Mesodermal cell (in vitro differentiated cells): ENCODE measurements around the gene SPTBN5.

Experiments
- H3K27ac ChIP-seq: 2 replicates; pipeline ENCODE4 v1.7.0; 2013; ENCODE audit warnings: mild to moderate bottlenecking, low read depth, low read length, moderate library complexity; ENCODE audit not compliant: severe bottlenecking
- H3K36me3 ChIP-seq: 2 replicates; pipeline ENCODE4 v1.7.1; 2013; ENCODE audit warnings: mild to moderate bottlenecking, low read length, moderate library complexity; ENCODE audit not compliant: control insufficient read depth, insufficient read depth
- H3K4me1 ChIP-seq: one replicate; pipeline ENCODE4 v1.7.1; 2013; ENCODE audit warnings: mild to moderate bottlenecking, low read length; ENCODE audit not compliant: insufficient read depth, control insufficient read depth, poor library complexity, severe bottlenecking
- H3K4me3 ChIP-seq: 2 replicates; pipeline ENCODE4 v1.7.0; 2013; ENCODE audit warnings: low read length, control low read depth, mild to moderate bottlenecking; ENCODE audit not compliant: insufficient read depth, poor library complexity, severe bottlenecking; ENCODE audit errors: extremely low read depth
- H3K9me3 ChIP-seq: 2 replicates; pipeline ENCODE4 v1.7.1; 2013; ENCODE audit warnings: mild to moderate bottlenecking, low read length, moderate library complexity; ENCODE audit not compliant: control insufficient read depth
- WGBS, 2 experiments: methylation state at CpG; one replicate each; pipeline ENCODE4 v1.1.5; 2013; ENCODE audit warnings: missing lambda C conversion rate in 2 of 2; ENCODE audit not compliant: insufficient coverage in 2 of 2; 5-methylcytosine and 5-hydroxymethylcytosine counted together

SPTBN5 gene

GRCh38 chr15:41811432-41812195, 82.2 kb downstream of the SPTBN5 start:
- 65 to 76% methylated on average over 12 to 15 of the region's 18 CpGs for WGBS, 2 experiments
- H3K27ac ChIP-seq, result no peak overlapping the region

GRCh38 chr15:41810651-41811431, 83.0 kb downstream of the SPTBN5 start:
- 95 to 100% methylated on average over 2 to 3 of the region's 5 CpGs for WGBS, 2 experiments
- Histone ChIP-seq H3K27ac (no peak overlapping the region), H3K4me3 (no peak overlapping the region), H3K9me3 (no peaks in the 10 kb centered on the region), H3K36me3 (peaks cover 34% of the 10 kb centered on the region), H3K4me1 (peaks cover 22% of the 10 kb centered on the region)

More at GRCh38 chr15:41811432-41812195, 82.2 kb downstream of the SPTBN5 start:
- Histone ChIP-seq H3K9me3 (no peaks in the 10 kb centered on the region), H3K4me3 (no peak overlapping the region), H3K4me1 (peaks cover 14% of the 10 kb centered on the region), H3K36me3 (peaks cover 34% of the 10 kb centered on the region)

- WGBS, 2 experiments, result 83 to 88% methylated on average over 4 to 12 of the region's 12 CpGs
- Histone ChIP-seq H3K9me3 (no peaks in the 10 kb centered on the region), H3K4me3 (no peak overlapping the region)
Measured at GRCh38 chr15:41809526-41810220, 84.2 kb downstream of the SPTBN5 start.

GRCh38 chr15:41809121-41809520, 84.7 kb downstream of the SPTBN5 start:
- 50 to 63% methylated on average over 1 of the region's 2 CpGs for WGBS, 2 experiments
- peaks cover 30% of the 10 kb centered on the region for H3K4me1 ChIP-seq
- peaks cover 19% of the 10 kb centered on the region for H3K36me3 ChIP-seq
- H3K9me3 ChIP-seq, result no peaks in the 10 kb centered on the region
- H3K27ac ChIP-seq, result no peak overlapping the region
- no peak overlapping the region for H3K4me3 ChIP-seq

More at GRCh38 chr15:41809526-41810220, 84.2 kb downstream of the SPTBN5 start:
- no peak overlapping the region for H3K27ac ChIP-seq
- H3K36me3 ChIP-seq, result peaks cover 25% of the 10 kb centered on the region
- H3K4me1 ChIP-seq, result peaks cover 25% of the 10 kb centered on the region

DNA sequence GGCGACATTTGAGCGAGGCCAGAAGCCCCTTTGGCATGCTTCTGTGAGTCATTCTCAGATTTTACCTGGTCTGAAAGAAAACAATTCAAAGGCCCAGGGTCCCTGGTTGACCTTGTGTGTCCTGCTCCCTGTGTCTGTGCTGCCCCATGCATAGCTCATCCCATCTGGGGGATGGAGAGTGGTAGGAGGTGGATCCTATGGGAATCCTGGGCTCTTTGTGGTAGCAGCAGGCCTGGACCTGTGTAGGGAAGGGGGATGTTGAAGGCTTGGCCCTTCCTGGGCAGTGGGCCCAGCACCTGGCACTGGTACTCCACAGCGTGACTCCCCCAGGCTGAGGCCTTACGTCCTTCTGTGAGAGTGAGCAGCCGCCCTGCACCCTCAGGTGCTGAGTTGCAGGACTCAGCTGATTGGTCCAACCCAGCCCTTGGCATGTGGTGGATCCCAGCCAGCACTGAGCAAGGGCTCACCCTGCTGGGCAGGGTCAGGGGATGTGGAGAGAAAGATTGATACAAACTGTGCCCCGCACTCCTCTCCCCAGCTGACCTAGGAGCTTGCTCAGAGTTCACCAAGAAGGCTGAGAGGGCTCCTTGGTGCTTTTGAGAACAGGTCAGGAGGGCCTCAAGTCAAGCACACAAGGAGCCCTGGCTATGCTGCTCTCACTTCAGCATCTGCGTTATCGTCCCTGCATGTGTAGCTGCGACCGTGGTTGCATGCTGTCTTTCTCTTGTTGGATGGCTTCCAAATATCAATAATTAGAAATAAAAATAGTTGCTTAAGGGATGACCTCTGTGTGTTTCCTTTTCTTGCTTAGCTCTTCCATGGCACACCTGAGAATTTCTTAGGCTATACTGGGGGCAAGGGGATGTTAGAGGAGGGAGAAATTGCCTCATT, 87.3 kb downstream of the SPTBN5 start:
- 86 to 96% methylated on average over 5 to 6 of the region's 10 CpGs for WGBS, 2 experiments
- peaks cover 8% of the 10 kb centered on the region for H3K36me3 ChIP-seq
- no peaks in the 10 kb centered on the region for H3K9me3 ChIP-seq
- no peak overlapping the region for H3K27ac ChIP-seq
- H3K4me1 ChIP-seq, result peaks cover 33% of the 10 kb centered on the region
- no peak overlapping the region for H3K4me3 ChIP-seq

GRCh38 chr15:41805711-41806110, 88.1 kb downstream of the SPTBN5 start:
- Histone ChIP-seq H3K9me3 (no peaks in the 10 kb centered on the region), H3K36me3 (peaks cover 16% of the 10 kb centered on the region), H3K4me3 (no peak overlapping the region), H3K27ac (no peak overlapping the region), H3K4me1 (peaks cover 33% of the 10 kb centered on the region)
- 84 to 88% methylated on average over 1 to 2 of the region's 3 CpGs for WGBS, 2 experiments

DNA sequence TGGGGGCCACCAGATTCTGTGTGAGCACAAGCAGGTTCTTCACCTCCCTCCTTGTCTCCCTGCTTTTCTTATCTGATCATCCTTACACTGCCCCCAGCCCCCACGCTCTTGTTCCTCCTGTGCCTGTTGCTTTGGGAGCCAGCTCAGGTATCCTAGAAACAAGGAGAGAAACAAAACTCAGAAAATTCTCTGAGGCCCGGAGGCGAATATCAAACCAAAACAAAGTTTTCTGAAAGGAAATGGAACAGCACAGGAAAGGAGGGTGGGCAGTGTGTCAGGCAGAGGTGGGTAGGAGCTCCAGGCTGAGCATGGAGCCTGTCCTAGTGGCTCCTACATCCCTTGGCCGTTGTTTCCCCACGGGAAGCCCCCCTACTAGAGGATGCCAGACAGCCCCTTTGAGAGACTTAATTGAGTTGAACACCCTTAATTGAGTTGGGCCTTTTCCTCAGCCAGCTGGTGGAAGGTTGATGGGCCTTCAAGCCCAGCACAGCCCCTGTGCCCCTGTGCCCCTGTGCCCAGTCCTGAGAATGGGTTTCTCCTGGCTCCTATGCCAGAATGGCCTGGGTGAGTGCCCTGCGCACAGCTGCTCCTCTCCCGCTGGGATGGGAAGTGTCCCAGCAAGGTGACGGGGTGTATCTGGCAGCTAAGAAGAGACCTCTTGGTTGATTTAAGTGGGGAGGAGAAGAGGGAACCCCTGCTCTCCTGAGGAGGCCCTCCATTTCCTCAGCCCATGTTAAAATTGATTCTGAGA, 88.8 kb downstream of the SPTBN5 start:
- Histone ChIP-seq H3K4me3 (no peak overlapping the region), H3K36me3 (peaks cover 18% of the 10 kb centered on the region), H3K27ac (no peak overlapping the region), H3K9me3 (no peaks in the 10 kb centered on the region), H3K4me1 (peaks cover 29% of the 10 kb centered on the region)
- WGBS, 2 experiments, result 96 to 97% methylated on average over 6 of the region's 8 CpGs

- H3K4me1 ChIP-seq, result peaks cover 29% of the 10 kb centered on the region
- peaks cover 18% of the 10 kb centered on the region for H3K36me3 ChIP-seq
- no peak overlapping the region for H3K27ac ChIP-seq
- H3K4me3 ChIP-seq, result no peak overlapping the region
- H3K9me3 ChIP-seq, result no peaks in the 10 kb centered on the region
- 80 to 94% methylated on average over 2 of the region's 2 CpGs for WGBS, 2 experiments
Measured at GRCh38 chr15:41804361-41804760, 89.5 kb downstream of the SPTBN5 start.

DNA sequence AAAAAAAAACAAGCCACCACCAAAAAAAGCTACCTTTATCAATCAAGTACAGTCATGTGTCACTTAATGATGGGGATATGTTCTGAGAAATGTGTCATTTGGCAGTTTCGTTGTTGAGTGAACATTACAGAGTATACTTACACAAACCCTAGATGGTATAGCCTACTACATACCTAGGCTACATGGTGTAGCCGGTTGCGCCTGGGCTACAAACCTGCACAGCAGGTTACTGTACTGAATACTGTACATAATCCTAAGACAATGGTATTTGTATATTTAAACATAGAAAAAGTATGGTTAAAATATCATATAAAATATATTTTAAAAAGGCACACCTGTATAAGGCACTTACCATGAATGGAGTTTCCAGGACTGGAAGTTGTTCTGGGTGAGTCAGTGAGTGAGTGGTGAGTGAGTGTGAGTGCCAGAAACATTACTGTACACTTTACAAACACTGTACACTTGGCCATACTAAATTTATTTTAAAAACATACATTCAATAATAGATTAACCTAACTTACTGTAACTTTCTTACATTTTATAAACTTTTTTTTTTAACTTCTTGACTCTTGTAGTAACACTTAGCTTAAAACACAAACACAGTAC, 91.9 kb downstream of the SPTBN5 start:
- no CpG with 5 or more reads among the region's 3 CpGs for WGBS, 2 experiments
- H3K9me3 ChIP-seq, result no peaks in the 10 kb centered on the region
- no peak overlapping the region for H3K4me3 ChIP-seq
- no peak overlapping the region for H3K27ac ChIP-seq
- peaks cover 15% of the 10 kb centered on the region for H3K36me3 ChIP-seq
- H3K4me1 ChIP-seq, result peaks cover 35% of the 10 kb centered on the region
